Prostate gland (tissue), 2 donors: ENCODE data around the gene NPTXR. TPM values are rescaled to one million over a fixed set of nuclear protein-coding genes. Genes with fewer than 3 reads are reported as not detected.
A peak's percentile ranks its signal among the peaks of the same experiment; 100 is the strongest.

ENCODE experiments used
- DNase-seq: peaks from one replicate; pipeline ENCODE4 v3.0.0-alpha.2; 2019; ENCODE audit warnings: low spot score
- H3K27ac ChIP-seq, 2 donors: fragments of 200-600 bp; sonication (generic); 2 replicates each; pipeline ENCODE4 v1.5.1; 2017 to 2019
- H3K27me3 ChIP-seq: fragments of 200-600 bp; sonication (generic); replicated peaks from 2 replicates; pipeline ENCODE4 v1.5.1; 2019; ENCODE audit not compliant: insufficient read depth
- H3K36me3 ChIP-seq, 2 donors: fragments of 200-600 bp; sonication (generic); 1 replicate in 1 of 2; 2 replicates in 1 of 2; pipeline versions ENCODE4 v1.5.1 to v1.8.1; 2017 to 2019
- H3K4me1 ChIP-seq: fragments of 200-600 bp; sonication (generic); replicated peaks from 2 replicates; pipeline ENCODE4 v1.5.1; 2019
- H3K4me3 ChIP-seq, 2 donors: fragments of 200-600 bp; sonication (generic); 2 replicates each; pipeline ENCODE4 v1.5.1; 2017 to 2019
- H3K9me3 ChIP-seq: fragments of 200-600 bp; sonication (generic); 2 replicates; pipeline ENCODE4 v1.5.1; 2017
- POLR2A ChIP-seq: fragments of 450-650 bp; IDR thresholded peaks from one replicate; pipeline ENCODE4 v1.6.1; 2016; ENCODE audit warnings: antibody characterized with exemption, mild to moderate bottlenecking
- POLR2AphosphoS5 ChIP-seq: sonication (generic); formaldehyde crosslinking; IDR thresholded peaks from one replicate; pipeline ENCODE4 v1.6.1; 2017; ENCODE audit warnings: antibody characterized with exemption
- WGBS: methylation state at CpG from one replicate; pipeline ENCODE4 v1.1.5; 2018; 5-methylcytosine and 5-hydroxymethylcytosine counted together
- intact Hi-C: fragments of 100-400 bp; cut with DNase I; formaldehyde crosslinking; loops from one replicate; pipeline ENCODE4 v1.14.2; 2022
- total RNA-seq, 2 donors: library from RNA; depleted of rRNA; stranded (reverse); fragments of >200 nt; gene quantifications; one replicate each; pipeline ENCODE4 v1.1.0, GENCODE V29; 2016
- TF ChIP-seq, protein P1 (sequence below), 4 experiments: fragments of 200-600 bp in 2 of 4; fragments of 450-650 bp in 2 of 4; sonication (generic) in 2 of 4; IDR thresholded peaks; 1 replicate in 3 of 4; 2 replicates in 1 of 4; pipeline ENCODE4 v1.5.1; 2016 to 2019; ENCODE audit warnings: antibody characterized with exemption in 4 of 4, mild to moderate bottlenecking in 2 of 4, moderate library complexity in 2 of 4

The NPTXR gene
- total RNA-seq, 2 donors from 2014 or later: 12.6 to 36.2 TPM

DNA sequence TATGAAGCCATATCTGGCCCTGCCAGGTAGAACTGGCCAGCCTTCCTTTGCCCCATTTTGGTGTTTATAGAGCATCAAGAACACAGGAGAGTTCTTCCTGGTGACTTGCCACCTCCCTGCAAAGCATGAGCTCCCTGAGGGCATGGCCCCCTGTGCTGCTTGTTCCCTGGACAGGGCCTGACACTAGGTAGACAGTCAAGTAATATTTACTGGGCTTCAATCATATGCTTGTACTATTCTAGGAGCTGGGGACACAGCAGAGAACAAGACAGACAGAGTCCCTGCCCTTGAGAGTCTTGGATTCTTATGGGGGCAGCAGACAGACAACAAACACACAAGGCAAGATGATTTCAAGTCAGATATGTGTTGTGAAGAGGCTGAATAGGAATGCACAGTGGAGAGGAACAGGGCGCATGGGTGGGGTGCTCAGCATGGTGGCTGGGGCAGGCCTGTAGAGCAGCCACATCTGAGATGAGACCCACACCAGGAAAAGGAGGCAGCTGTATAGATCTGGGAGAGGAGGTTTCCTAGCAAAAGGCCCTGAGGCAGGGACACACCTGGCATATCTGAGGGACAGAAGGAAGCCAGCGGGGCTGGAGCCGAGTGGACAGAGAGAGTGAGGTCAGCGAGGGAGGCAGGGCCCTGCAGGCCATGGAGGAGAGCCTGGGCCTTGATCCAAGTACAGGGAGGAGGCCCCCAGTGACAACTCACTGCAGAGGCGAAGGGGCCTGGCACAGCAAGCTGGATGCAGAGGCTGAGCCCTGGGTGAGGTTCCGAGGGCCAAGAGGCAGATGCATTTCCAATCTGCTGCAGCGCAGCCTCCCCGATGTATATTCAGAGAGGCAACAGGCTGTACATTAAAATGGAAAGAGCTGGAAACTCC lies 38.4 kb upstream of the NPTXR start:
- Histone ChIP-seq H3K9me3 (no peaks in the 10 kb centered on the region), H3K4me3 (no peak overlapping the region), H3K4me1 (no peaks in the 10 kb centered on the region), H3K36me3 (no peaks in the 10 kb centered on the region), H3K27ac (peak overlapping the region; percentile 63 to 80), H3K27me3 (no peaks in the 10 kb centered on the region)
- DNase-seq: no peak
- WGBS: 43% methylated on average over 8 of the region's 8 CpGs
- intact Hi-C loops: no loop called here
- TF ChIP-seq POLR2A (no peak), POLR2AphosphoS5 (no peak)

DNA sequence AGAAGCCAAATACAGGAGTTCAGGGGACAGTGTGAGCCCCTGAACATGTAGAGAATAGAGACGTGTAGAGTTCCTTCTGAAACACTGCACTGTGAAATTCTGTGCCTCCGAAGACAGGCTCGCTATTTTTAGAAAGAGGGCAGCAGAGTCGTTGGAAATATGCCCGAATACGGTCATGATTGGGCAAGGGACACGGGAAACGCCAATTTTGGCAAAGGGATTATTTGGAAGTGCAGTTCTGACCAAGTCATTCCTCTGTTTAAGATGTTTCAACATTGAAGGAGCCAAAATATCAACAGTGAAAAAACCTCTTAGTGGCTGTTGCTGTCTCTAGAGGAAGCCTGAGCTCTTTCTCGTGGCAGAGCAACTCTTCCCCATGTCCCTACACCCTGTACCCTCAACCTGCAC lies 37.6 kb upstream of the NPTXR start:
- no peaks in the 10 kb centered on the region for H3K27me3 ChIP-seq
- H3K27ac ChIP-seq: peak overlapping the region; percentile 63 to 80
- TF ChIP-seq, protein P1, sequence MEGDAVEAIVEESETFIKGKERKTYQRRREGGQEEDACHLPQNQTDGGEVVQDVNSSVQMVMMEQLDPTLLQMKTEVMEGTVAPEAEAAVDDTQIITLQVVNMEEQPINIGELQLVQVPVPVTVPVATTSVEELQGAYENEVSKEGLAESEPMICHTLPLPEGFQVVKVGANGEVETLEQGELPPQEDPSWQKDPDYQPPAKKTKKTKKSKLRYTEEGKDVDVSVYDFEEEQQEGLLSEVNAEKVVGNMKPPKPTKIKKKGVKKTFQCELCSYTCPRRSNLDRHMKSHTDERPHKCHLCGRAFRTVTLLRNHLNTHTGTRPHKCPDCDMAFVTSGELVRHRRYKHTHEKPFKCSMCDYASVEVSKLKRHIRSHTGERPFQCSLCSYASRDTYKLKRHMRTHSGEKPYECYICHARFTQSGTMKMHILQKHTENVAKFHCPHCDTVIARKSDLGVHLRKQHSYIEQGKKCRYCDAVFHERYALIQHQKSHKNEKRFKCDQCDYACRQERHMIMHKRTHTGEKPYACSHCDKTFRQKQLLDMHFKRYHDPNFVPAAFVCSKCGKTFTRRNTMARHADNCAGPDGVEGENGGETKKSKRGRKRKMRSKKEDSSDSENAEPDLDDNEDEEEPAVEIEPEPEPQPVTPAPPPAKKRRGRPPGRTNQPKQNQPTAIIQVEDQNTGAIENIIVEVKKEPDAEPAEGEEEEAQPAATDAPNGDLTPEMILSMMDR (IDR thresholded peaks at IDR 0.05): peak in 2 of 4 experiments; percentile 35 to 36
- peak; percentile 94 for TF ChIP-seq POLR2AphosphoS5
- no peak for TF ChIP-seq POLR2A
- peak; percentile 75 for DNase-seq
- no peaks in the 10 kb centered on the region for H3K4me1 ChIP-seq
- 0% methylated on average over 9 of the region's 9 CpGs for WGBS
- H3K36me3 ChIP-seq: no peaks in the 10 kb centered on the region
- no peaks in the 10 kb centered on the region for H3K9me3 ChIP-seq
- intact Hi-C loops: no loop called here
- no peak overlapping the region for H3K4me3 ChIP-seq

DNA sequence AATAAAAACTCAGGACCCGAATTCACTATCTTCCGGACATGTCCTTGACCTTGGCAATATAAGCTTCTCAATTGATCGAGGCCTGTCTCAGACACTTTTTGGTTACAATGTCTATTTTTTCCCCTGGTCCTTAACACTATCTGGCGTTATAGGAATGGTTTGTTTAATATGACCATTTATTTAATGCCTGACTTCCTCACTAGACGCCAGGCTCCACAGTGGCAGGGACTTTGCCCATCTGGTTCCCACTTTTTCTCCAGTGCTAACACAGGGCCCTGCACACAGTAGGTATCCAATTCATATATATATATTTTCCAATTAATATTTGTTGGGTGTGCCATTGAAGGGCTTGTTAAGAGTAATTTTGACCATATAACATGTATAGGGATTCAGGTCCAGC lies 36.1 kb upstream of the NPTXR start:
- Histone ChIP-seq H3K9me3 (no peaks in the 10 kb centered on the region), H3K36me3 (no peaks in the 10 kb centered on the region), H3K4me3 (no peak overlapping the region), H3K27me3 (no peaks in the 10 kb centered on the region), H3K27ac (no peak overlapping the region), H3K4me1 (no peaks in the 10 kb centered on the region)
- no peak for TF ChIP-seq POLR2AphosphoS5
- TF ChIP-seq, protein P1 (IDR thresholded peaks at IDR 0.05): no peak
- TF ChIP-seq POLR2A: no peak
- no peak for DNase-seq
- 92% methylated on average over 5 of the region's 5 CpGs for WGBS
- intact Hi-C loops: no loop called here

DNA sequence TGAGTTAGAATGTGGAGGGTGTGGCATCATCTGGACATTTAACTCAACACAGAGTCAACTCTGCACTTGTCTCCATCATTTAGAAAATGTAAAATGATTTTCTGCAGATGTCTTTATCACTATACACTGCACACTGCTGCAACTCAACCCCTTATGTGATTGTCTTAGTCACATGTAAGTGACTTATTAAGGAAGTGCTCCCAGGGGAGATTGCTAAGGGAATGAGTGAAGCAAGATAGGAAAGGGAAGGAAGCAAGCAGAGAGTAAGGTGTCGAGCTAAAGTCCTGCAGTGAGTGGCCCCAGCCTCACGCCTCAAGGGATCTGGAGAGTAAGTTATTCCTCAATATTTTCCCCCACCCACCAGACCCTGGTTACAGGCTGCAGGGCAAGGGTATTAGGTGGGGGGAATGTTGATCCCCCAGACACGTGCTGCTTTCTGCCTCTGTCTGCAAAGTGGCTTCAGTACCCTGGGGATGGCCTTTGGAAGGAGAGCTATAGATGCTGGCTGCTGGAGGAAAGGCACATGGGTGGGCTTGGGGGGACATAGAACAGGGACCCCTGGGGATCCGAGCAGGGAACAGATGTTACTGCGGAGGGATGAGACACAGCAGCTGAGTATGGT lies 35.4 kb upstream of the NPTXR start:
- intact Hi-C loops: no loop called here
- Histone ChIP-seq H3K27me3 (no peaks in the 10 kb centered on the region), H3K9me3 (no peaks in the 10 kb centered on the region), H3K36me3 (no peaks in the 10 kb centered on the region), H3K4me3 (no peak overlapping the region), H3K27ac (no peak overlapping the region), H3K4me1 (no peaks in the 10 kb centered on the region)
- TF ChIP-seq POLR2AphosphoS5 (no peak), POLR2A (no peak)
- TF ChIP-seq, protein P1 (IDR thresholded peaks at IDR 0.05): no peak
- DNase-seq: no peak
- 85% methylated on average over 5 of the region's 5 CpGs for WGBS

DNA sequence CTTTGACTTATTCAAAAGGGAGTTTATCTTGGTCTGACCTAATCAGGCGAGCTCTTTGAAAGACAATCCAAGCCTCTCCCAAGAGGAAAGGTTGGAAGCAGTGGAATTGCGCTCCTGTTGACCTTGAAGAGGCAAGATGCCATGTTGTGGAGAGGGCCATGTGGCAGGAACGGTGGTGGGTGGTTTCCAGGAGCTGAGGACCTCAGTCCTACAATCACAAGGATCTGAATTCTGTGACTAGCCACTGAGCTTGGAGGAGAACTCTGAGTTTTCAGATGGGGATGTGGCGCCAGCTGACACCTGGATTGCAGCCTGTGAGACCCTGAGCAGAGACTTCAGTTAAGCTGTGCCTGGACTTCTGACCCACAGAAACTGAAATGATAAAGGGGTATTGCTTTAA lies 34.2 kb upstream of the NPTXR start:
- 96% methylated on average over 4 of the region's 4 CpGs for WGBS
- no peaks in the 10 kb centered on the region for H3K4me1 ChIP-seq
- TF ChIP-seq POLR2A (no peak), POLR2AphosphoS5 (no peak)
- TF ChIP-seq, protein P1 (IDR thresholded peaks at IDR 0.05): no peak
- no peaks in the 10 kb centered on the region for H3K9me3 ChIP-seq
- H3K4me3 ChIP-seq: no peak overlapping the region
- no peaks in the 10 kb centered on the region for H3K36me3 ChIP-seq
- no peak for DNase-seq
- no peak overlapping the region for H3K27ac ChIP-seq
- no peaks in the 10 kb centered on the region for H3K27me3 ChIP-seq
- intact Hi-C loops: no loop called here
